Duodenal mucosa (tissue), 2 donors: ENCODE measurements around the gene RAB10.

Source experiments
- H3K27ac ChIP-seq: one replicate; pipeline ENCODE4 v1.7.0; 2013; ENCODE audit warnings: low read depth, low read length
- H3K27me3 ChIP-seq, 2 donors: one replicate each; pipeline ENCODE4 v1.7.0; 2013; ENCODE audit warnings: low read length in 2 of 2, control low read depth in 1 of 2; ENCODE audit not compliant: insufficient read depth in 2 of 2, control insufficient read depth in 1 of 2
- H3K36me3 ChIP-seq, 2 donors: one replicate each; pipeline ENCODE4 v1.7.0; 2013; ENCODE audit warnings: low read length in 2 of 2, control low read depth in 1 of 2; ENCODE audit not compliant: insufficient read depth in 2 of 2, control insufficient read depth in 1 of 2
- H3K4me1 ChIP-seq, 2 donors: one replicate each; pipeline ENCODE4 v1.7.0; 2013; ENCODE audit warnings: low read length in 2 of 2, control low read depth in 1 of 2; ENCODE audit not compliant: insufficient read depth in 2 of 2, control insufficient read depth in 1 of 2
- H3K4me3 ChIP-seq, 2 donors: one replicate each; pipeline ENCODE4 v1.7.0; 2013; ENCODE audit warnings: low read length in 2 of 2, low read depth in 1 of 2
- H3K9ac ChIP-seq, 2 donors: one replicate each; pipeline ENCODE4 v1.7.0; 2013; ENCODE audit warnings: low read length in 2 of 2, low read depth in 1 of 2
- H3K9me3 ChIP-seq, 2 donors: one replicate each; pipeline ENCODE4 v1.7.0; 2013; ENCODE audit warnings: low read length in 2 of 2, control low read depth in 1 of 2; ENCODE audit not compliant: control insufficient read depth in 1 of 2

Gene RAB10

GRCh38 chr2:26000561-26001082 lies 33.3 kb upstream of the RAB10 start:
- Histone ChIP-seq H3K27me3 (no peaks in the 10 kb centered on the region), H3K4me3 (no peak overlapping the region), H3K9me3 (no peaks in the 10 kb centered on the region), H3K27ac (no peak overlapping the region), H3K9ac (no peak overlapping the region), H3K4me1 (peaks cover 23 to 27% of the 10 kb centered on the region in 2 donors), H3K36me3 (no peaks in the 10 kb centered on the region)

GRCh38 chr2:26001743-26002351 lies 32.0 kb upstream of the RAB10 start:
- H3K4me1 ChIP-seq = peaks cover 23 to 27% of the 10 kb centered on the region in 2 donors
- H3K27me3 ChIP-seq = no peaks in the 10 kb centered on the region
- no peak overlapping the region for H3K27ac ChIP-seq
- H3K36me3 ChIP-seq = no peaks in the 10 kb centered on the region
- no peak overlapping the region for H3K4me3 ChIP-seq
- no peak overlapping the region for H3K9ac ChIP-seq
- H3K9me3 ChIP-seq = no peaks in the 10 kb centered on the region

- Histone ChIP-seq H3K9me3 (no peaks in the 10 kb centered on the region), H3K36me3 (no peaks in the 10 kb centered on the region), H3K27ac (no peak overlapping the region), H3K9ac (no peak overlapping the region), H3K27me3 (no peaks in the 10 kb centered on the region), H3K4me3 (no peak overlapping the region), H3K4me1 (peaks cover 23 to 27% of the 10 kb centered on the region in 2 donors)
These were observed 31.1 kb upstream of the RAB10 start for GRCh38 chr2:26002632-26003310.

GRCh38 chr2:26008095-26008494 lies 25.8 kb upstream of the RAB10 start:
- H3K27ac ChIP-seq = no peak overlapping the region
- no peaks in the 10 kb centered on the region for H3K36me3 ChIP-seq
- H3K4me1 ChIP-seq = peaks cover 24 to 25% of the 10 kb centered on the region in 2 donors
- no peak overlapping the region for H3K4me3 ChIP-seq
- H3K9ac ChIP-seq = no peak overlapping the region
- H3K9me3 ChIP-seq = peaks cover 3 to 6% of the 10 kb centered on the region in 2 donors
- no peaks in the 10 kb centered on the region for H3K27me3 ChIP-seq

- peaks cover 23 to 24% of the 10 kb centered on the region in 2 donors for H3K4me1 ChIP-seq
- no peaks in the 10 kb centered on the region for H3K36me3 ChIP-seq
- no peak overlapping the region for H3K9ac ChIP-seq
- H3K4me3 ChIP-seq = no peak overlapping the region
- no peak overlapping the region for H3K27ac ChIP-seq
- no peaks in the 10 kb centered on the region for H3K27me3 ChIP-seq
- peaks cover 3 to 6% of the 10 kb centered on the region in 2 donors for H3K9me3 ChIP-seq
These were observed 24.9 kb upstream of the RAB10 start for GRCh38 chr2:26008851-26009566.

GRCh38 chr2:26009567-26009963 lies 24.3 kb upstream of the RAB10 start:
- Histone ChIP-seq H3K36me3 (no peaks in the 10 kb centered on the region), H3K27me3 (no peaks in the 10 kb centered on the region), H3K4me1 (peaks cover 23 to 24% of the 10 kb centered on the region in 2 donors), H3K9me3 (peaks cover 3 to 6% of the 10 kb centered on the region in 2 donors), H3K4me3 (no peak overlapping the region), H3K27ac (no peak overlapping the region), H3K9ac (no peak overlapping the region)

- H3K4me1 ChIP-seq = peaks cover 23 to 24% of the 10 kb centered on the region in 2 donors
- no peak overlapping the region for H3K9ac ChIP-seq
- no peaks in the 10 kb centered on the region for H3K27me3 ChIP-seq
- H3K9me3 ChIP-seq = peaks cover 3 to 6% of the 10 kb centered on the region in 2 donors
- H3K27ac ChIP-seq = no peak overlapping the region
- H3K4me3 ChIP-seq = no peak overlapping the region
- H3K36me3 ChIP-seq = no peaks in the 10 kb centered on the region
These were observed 22.9 kb upstream of the RAB10 start for GRCh38 chr2:26010943-26011342.

GRCh38 chr2:26011609-26011989 lies 22.3 kb upstream of the RAB10 start:
- no peak overlapping the region for H3K4me3 ChIP-seq
- H3K27ac ChIP-seq = peak overlapping the region; percentile 1
- no peaks in the 10 kb centered on the region for H3K36me3 ChIP-seq
- H3K9ac ChIP-seq = no peak overlapping the region
- peaks cover 23 to 24% of the 10 kb centered on the region in 2 donors for H3K4me1 ChIP-seq
- peaks cover 3 to 6% of the 10 kb centered on the region in 2 donors for H3K9me3 ChIP-seq
- no peaks in the 10 kb centered on the region for H3K27me3 ChIP-seq

- peak overlapping the region in 1 of 2 donors; percentile 23 for H3K4me3 ChIP-seq
- H3K36me3 ChIP-seq = no peaks in the 10 kb centered on the region
- H3K4me1 ChIP-seq = peaks cover 23 to 25% of the 10 kb centered on the region in 2 donors
- H3K27me3 ChIP-seq = no peaks in the 10 kb centered on the region
- H3K27ac ChIP-seq = peak overlapping the region; percentile 1
- peaks cover 3 to 6% of the 10 kb centered on the region in 2 donors for H3K9me3 ChIP-seq
- H3K9ac ChIP-seq = peak overlapping the region in 1 of 2 donors; percentile 29
These were observed 21.7 kb upstream of the RAB10 start for GRCh38 chr2:26011990-26012856.
